Mesothelial cell of epicardium (in vitro differentiated cells): ENCODE measurements around the gene TM9SF3. TPM values are rescaled to one million over a fixed set of nuclear protein-coding genes. Genes with fewer than 3 reads are reported as not detected.

Experiments
- DNase-seq, 2 experiments: peaks; one replicate each; pipeline ENCODE4 v3.0.0; 2021; ENCODE audit warnings: low spot score in 2 of 2; ENCODE audit not compliant: unreplicated experiment in 2 of 2
- H3K27ac Mint-ChIP-seq: 2 replicates; pipeline ENCODE4 v1.8.0; 2021; ENCODE audit warnings: mixed read lengths
- H3K27me3 Mint-ChIP-seq: 2 replicates; pipeline ENCODE4 v1.8.0; 2021; ENCODE audit warnings: low read depth, mixed read lengths
- H3K36me3 Mint-ChIP-seq: 2 replicates; pipeline ENCODE4 v1.8.0; 2021; ENCODE audit warnings: mixed read lengths
- H3K4me1 Mint-ChIP-seq: 2 replicates; pipeline ENCODE4 v1.8.0; 2021; ENCODE audit warnings: mixed read lengths
- H3K4me3 Mint-ChIP-seq: 2 replicates; pipeline ENCODE4 v1.8.0; 2021; ENCODE audit warnings: mild to moderate bottlenecking, moderate library complexity, mixed read lengths
- H3K9me3 Mint-ChIP-seq: 2 replicates; pipeline ENCODE4 v1.8.0; 2021; ENCODE audit warnings: mixed read lengths
- total RNA-seq: library from RNA; stranded (reverse); gene quantifications from 3 replicates; pipeline ENCODE4 v1.2.1, GENCODE V29; 2021
- TF ChIP-seq, protein P1 (sequence below): fragments of 200-600 bp; sonication (generic); IDR thresholded peaks from one replicate; pipeline ENCODE4 v1.5.0; 2021; ENCODE audit warnings: antibody characterized with exemption; ENCODE audit not compliant: unreplicated experiment

Gene TM9SF3
- total RNA-seq, 1 donor from 2014 or later: 144 TPM

DNA sequence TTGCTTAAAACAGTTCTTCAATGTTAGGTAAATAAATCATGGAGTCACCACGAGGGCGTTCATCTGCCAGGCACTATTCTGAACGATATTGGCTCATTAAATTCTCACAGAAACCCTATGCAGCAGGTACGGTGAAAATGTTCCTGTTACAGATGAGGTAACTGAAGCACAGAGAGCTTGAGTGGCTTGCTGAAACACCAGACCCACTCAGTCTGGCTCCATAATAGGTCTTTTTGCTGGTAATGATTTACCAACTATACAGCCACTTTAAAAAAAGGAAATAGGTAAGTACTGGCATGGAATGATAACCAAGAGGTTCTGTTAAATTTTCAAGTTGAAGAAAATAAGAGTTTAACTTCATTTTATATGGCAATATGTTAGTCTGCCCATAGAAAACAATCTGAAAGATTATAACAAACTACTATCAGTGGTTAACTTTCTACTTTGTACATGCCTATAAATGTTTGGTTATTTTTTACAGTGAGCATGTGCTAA is 1.3 kb upstream of the TM9SF3 start:
- TF ChIP-seq, protein P1, sequence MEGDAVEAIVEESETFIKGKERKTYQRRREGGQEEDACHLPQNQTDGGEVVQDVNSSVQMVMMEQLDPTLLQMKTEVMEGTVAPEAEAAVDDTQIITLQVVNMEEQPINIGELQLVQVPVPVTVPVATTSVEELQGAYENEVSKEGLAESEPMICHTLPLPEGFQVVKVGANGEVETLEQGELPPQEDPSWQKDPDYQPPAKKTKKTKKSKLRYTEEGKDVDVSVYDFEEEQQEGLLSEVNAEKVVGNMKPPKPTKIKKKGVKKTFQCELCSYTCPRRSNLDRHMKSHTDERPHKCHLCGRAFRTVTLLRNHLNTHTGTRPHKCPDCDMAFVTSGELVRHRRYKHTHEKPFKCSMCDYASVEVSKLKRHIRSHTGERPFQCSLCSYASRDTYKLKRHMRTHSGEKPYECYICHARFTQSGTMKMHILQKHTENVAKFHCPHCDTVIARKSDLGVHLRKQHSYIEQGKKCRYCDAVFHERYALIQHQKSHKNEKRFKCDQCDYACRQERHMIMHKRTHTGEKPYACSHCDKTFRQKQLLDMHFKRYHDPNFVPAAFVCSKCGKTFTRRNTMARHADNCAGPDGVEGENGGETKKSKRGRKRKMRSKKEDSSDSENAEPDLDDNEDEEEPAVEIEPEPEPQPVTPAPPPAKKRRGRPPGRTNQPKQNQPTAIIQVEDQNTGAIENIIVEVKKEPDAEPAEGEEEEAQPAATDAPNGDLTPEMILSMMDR: no peak
- DNase-seq: no peak
- H3K27me3 Mint-ChIP-seq: peaks cover 6% of the 10 kb centered on the region
- H3K4me1 Mint-ChIP-seq: peaks cover 24% of the 10 kb centered on the region
- no peak overlapping the region for H3K4me3 Mint-ChIP-seq
- no peaks in the 10 kb centered on the region for H3K9me3 Mint-ChIP-seq
- no peaks in the 10 kb centered on the region for H3K36me3 Mint-ChIP-seq
- H3K27ac Mint-ChIP-seq: no peak overlapping the region

DNA sequence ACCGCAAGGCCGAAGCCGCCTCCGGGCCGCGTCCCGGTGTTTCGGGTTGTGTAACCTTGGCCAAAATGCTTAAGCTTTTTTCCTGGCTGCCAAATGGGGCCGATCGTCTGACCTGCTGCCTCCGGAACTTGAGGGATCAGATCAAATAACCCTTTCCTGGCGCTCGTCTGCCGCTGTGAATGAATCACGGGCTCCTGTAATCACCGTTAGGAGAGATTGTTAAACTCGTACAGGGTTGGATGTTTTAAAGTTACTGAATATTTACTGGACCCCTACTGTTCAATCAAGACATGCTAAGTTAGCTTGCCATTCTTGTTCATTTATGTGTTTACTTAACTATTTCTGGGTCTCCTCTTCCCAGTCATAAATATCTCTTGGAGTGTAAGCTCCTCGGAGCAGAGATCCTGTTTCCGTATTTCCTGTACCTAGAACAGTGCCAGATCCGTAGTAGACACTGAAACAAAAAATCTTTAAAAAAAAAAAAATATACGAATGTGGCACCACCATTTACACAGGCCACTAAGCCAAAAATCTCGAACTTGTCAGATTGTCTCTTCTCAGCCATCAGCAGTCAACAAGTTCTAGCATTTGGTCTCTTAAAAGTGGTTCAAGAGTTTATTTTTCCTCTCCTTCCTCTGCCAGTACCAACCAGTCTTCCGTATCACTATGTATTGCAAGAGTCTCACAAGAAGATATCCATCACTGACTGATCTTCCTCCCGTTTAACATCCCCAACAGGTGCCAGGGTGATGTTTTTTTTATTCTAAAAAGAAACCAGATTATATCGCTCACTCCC is 650 bp upstream of the TM9SF3 start:
- no peaks in the 10 kb centered on the region for H3K9me3 Mint-ChIP-seq

DNA sequence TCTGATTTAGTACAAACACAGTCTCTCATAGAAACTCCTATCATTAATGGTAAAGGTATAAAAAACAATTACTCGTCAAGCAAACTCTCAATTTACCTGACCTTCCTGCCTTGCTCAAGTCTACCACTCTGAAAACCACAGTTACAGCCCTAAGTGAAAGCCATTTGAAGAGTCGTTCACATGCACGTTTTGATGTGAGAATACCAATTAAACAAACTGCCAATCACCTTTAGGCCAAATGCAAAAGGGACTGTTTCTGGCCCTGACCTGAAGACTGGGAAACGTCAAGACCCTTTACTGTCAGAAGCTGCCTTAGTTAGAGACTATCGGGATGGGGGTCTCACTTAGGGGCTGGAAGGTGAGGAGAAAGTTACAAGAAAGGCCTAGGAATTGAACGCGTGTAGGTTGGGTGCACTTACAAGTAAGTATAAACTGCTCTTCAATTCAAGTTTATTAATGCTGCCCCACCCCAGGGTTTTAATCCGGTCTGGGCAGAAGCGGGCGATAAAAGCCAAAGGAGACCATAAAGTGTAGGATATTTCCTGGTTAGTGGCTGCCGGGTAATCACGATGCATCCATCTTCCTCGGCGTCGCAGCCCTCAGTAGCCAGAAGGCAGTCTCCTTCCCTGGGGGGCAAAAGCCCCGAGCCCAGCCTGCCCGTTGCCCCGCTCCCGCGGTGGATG is 935 bp downstream of the TM9SF3 start:
- peaks cover 3% of the 10 kb centered on the region for H3K27me3 Mint-ChIP-seq
- H3K27ac Mint-ChIP-seq: peak overlapping the region; percentile 97
- peak overlapping the region; percentile 88 for H3K4me3 Mint-ChIP-seq
- H3K4me1 Mint-ChIP-seq: peaks cover 34% of the 10 kb centered on the region
- TF ChIP-seq, protein P1: no peak
- H3K9me3 Mint-ChIP-seq: no peaks in the 10 kb centered on the region
- no peaks in the 10 kb centered on the region for H3K36me3 Mint-ChIP-seq
- DNase-seq: no peak

More for the DNA sequence above, 650 bp upstream of the TM9SF3 start:
- H3K27me3 Mint-ChIP-seq: peaks cover 6% of the 10 kb centered on the region
- TF ChIP-seq, protein P1: no peak
- H3K27ac Mint-ChIP-seq: no peak overlapping the region
- H3K4me1 Mint-ChIP-seq: peaks cover 25% of the 10 kb centered on the region
- H3K4me3 Mint-ChIP-seq: no peak overlapping the region
- no peaks in the 10 kb centered on the region for H3K36me3 Mint-ChIP-seq
- no peak for DNase-seq

DNA sequence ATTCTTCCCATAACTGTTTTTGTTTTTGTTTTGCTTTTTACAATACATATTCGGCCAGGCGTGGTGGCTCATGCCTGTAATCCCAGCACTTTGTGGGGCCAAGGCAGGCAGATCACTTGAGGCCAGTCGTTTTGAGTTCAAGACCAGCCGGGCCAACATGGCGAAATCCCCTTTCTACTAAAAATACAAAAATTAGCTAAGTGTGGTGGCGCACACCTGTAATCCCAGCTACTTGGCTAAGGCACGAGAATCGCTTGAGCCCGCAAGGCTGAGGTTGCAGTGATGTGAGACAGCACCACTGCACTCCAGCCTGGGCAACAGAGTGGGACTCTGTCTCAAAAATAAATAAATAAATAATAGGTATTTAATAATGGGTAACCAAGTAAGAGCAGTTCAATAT is 2.3 kb downstream of the TM9SF3 start:
- DNase-seq: no peak
- peaks cover 43% of the 10 kb centered on the region for H3K4me1 Mint-ChIP-seq

DNA sequence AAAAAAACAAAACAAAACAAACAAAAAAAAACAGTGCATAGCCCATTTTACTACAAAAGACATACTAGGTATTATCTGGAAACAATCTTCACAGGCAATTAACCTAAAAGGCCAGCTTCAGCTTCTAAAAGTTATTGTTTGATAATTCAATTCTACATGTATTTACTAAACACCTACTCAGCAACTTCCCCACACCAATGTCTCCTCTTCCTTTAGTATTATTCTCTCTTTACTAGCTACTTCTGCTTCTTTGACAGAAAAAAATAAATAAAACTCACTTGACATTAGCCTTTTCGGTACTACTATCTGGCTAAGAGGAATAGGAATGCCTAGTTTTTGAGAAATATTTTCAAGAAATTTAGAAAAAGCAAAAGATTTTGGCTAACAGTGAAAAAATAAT is 2.8 kb downstream of the TM9SF3 start:
- TF ChIP-seq, protein P1: no peak
- H3K36me3 Mint-ChIP-seq: peaks cover 2% of the 10 kb centered on the region
- DNase-seq: no peak
- H3K9me3 Mint-ChIP-seq: peaks cover 3% of the 10 kb centered on the region
- H3K27me3 Mint-ChIP-seq: no peaks in the 10 kb centered on the region
- H3K27ac Mint-ChIP-seq: no peak overlapping the region
- H3K4me3 Mint-ChIP-seq: no peak overlapping the region
- peaks cover 45% of the 10 kb centered on the region for H3K4me1 Mint-ChIP-seq

More for the DNA sequence above, 2.3 kb downstream of the TM9SF3 start:
- H3K27ac Mint-ChIP-seq: peak overlapping the region; percentile 30
- TF ChIP-seq, protein P1: no peak
- peaks cover 2% of the 10 kb centered on the region for H3K36me3 Mint-ChIP-seq
- H3K27me3 Mint-ChIP-seq: no peaks in the 10 kb centered on the region
- H3K9me3 Mint-ChIP-seq: peaks cover 3% of the 10 kb centered on the region
- no peak overlapping the region for H3K4me3 Mint-ChIP-seq
